SW 1271 (cell line): Measurements from ENCODE around the gene CELF1.

Experiments
- DNase-seq, 2 experiments: peaks; one replicate each; lab custom pipeline; 2025; lab: John Stamatoyannopoulos, UW

CELF1 gene

DNA sequence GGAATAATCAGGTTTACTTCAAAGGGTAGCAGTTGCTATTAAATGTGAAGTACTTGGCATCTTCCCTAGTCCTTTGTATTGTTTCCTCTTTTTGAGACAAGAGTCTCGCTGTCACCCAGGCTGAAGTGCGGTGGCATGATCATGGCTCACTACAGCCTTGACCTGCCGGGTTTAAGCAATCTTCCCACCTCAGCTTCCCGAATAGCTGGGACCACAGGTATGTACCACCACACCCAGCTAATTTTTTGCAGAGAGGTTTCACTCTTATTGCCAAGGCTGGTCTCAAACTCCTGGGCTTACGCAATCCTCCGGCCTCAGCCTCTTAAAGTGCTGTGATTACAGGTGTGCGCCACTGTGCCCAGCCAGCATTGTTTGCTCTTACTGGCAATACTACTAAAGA lies 67.8 kb downstream of the CELF1 start:
- no peak for DNase-seq

- no peak for DNase-seq
Observed at GRCh38 chr11:47483457-47483856, 69.5 kb downstream of the CELF1 start.

DNA sequence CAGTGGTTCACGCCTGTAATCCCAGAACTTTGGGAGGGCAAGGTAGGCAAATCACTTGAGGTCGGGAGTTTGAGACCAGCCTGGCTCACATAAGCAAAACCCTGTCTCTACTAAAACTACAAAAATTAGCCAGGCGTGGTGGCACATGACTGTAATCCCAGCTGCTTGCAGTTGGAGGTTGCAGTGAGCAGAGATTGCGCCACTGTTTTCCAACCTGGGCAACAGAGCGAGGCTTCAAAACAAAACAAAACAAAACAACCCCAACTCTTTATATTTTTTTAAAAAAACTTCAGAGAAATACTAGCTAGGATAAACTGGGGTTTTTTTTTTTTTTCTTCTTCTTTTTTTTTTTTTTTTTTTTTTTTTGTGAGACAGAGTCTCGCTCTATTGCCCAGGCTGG lies 72.2 kb downstream of the CELF1 start:
- no peak for DNase-seq

DNA sequence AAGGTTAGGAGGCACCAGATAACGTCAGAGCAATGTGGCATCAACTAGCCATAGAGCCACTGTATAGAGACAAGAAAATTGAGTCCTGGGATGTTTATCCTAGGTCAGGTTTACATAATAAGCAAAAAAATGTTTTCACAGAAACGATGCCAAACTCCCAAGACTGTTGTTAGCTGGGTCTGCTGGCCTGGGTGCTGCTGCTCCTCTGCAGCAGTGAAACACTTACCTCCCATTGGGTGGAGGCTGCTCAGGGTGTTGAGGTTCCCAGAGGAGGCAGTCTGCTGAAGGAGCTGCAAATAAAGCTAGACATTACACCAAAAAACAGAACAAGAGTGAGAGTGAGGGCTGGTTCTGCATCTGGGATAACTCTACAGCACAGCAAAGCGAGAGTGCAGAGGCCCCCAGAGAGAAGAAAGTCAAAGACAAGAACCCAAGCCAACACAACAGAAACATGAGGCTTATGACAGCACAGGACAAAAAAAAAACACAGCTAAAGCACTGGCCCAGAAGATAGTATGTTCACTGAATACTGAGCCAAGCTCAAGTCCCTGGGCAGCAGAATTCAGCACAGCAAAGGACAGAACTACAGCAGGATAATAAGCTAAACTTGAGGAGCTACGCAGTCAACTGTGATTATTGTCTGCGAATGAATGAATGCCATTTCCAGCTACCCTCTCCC lies 74.1 kb downstream of the CELF1 start:
- no peak for DNase-seq

DNA sequence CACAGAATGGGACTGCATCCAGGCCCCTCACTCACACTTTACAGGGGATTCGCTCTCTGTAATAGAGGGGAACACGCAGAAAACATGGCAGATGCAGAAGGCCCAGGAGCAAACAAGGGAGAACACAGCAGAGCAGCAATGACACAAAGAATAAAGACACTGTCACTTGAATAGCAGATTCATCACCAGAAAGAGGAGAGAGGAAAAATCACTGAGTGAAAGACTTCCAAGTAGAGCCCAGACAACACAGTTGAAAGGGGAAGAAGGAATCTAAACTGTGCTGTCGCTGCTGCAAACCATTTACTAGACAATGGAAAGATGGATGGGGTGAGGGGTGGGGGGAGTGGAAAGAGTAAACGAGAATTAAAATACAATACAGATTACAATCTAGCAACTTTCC lies 75.2 kb downstream of the CELF1 start:
- no peak for DNase-seq

DNA sequence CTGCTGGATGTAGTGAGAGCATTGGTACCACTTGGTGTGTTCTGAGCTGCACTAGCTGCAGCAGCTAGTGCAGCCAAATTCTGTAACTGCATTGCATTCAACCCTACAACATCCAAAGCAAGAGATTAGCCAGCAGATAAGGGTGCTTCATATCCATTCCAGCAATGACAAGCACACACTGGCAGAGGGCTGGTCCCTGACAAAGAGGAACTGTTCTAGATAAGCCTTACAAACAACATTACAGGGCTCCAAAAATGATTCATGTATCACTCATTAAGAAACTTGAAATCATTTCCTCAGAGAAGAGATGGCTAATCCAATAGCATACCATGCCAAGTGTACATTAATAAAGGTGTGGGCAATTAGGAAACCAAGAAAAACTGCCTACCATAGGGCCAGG lies 75.6 kb downstream of the CELF1 start:
- DNase-seq: no peak

- DNase-seq: no peak
Observed at GRCh38 chr11:47470671-47471070, 82.3 kb downstream of the CELF1 start.

- DNase-seq: no peak
Observed at GRCh38 chr11:47469361-47470179, 83.4 kb downstream of the CELF1 start.

- DNase-seq: no peak
Observed at GRCh38 chr11:47468598-47469214, 84.2 kb downstream of the CELF1 start.

GRCh38 chr11:47467357-47467756 lies 85.6 kb downstream of the CELF1 start:
- DNase-seq: no peak

DNA sequence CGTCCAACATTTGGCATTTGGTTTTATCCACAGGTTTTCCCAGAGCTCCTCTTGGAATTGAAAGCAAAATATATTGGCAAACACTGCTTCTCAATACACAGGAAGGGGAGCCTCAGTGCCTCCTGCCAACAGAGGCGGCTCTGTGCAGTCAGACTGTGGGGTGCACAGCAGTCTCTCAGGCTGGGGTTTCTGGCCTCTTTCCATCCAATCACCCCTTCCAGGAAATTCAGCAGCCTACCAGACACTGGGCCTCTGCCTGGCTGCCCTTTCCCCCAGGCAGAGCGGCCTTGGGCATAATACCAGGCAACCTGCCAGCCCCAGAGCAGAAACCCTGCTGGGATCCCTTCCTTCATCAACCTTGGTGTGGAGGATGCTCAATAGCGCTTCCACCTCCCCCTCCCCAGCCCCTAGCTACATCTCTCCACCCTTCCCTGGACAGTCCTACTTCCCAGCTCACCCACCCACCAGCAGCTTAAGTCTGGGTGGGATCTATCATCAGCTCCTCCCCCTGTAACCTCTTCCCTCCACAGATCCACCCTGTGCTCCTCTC lies 86.2 kb downstream of the CELF1 start:
- peak in 1 of 2 experiments; percentile 34 for DNase-seq

- DNase-seq: no peak
Observed at GRCh38 chr11:47466201-47466600, 86.7 kb downstream of the CELF1 start.

DNA sequence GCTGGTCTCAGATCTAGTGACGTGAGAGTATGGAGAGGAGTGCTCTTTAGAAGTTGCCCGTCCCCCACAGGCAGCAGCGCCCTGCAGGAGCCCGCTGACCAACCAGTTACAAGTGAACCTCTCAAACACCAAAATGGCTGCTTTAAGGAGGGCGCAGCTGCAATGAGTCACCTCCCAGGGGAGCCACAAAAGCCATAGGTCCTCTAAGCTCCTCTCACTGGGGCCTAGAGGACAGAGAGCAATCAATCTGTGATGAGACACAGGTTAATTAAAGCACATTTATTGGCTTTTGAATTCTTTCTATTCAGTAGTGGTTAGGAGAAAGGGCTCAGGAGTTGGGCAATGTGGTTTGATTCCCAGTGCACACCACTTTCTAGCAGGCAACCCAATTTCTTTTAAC lies 88.4 kb downstream of the CELF1 start:
- DNase-seq: no peak

GRCh38 chr11:47461876-47462275 lies 91.1 kb downstream of the CELF1 start:
- no peak for DNase-seq

GRCh38 chr11:47460571-47461235 lies 92.2 kb downstream of the CELF1 start:
- no peak for DNase-seq

DNA sequence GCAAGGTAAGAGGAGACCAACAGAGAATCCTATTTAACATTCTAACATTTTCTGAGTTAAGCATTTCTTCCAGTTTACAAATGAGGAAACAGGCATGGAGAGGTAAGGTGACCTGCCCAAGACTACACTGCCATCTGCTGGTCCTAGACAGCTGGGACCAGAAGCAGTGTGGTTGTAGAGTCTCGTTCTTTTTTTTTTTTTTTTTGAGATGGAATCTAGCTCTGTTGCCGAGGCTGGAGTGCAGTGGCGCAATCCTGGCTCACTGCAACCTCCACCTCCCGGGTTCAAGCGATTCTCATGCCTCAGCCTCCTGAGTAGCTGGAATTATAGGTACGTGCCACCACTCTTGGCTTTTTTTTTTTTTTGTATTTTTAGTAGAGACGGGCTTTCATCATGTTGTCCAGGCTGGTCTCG lies 98.7 kb downstream of the CELF1 start:
- DNase-seq: peak in 1 of 2 experiments; percentile 58

GRCh38 chr11:47453365-47453764 lies 99.6 kb downstream of the CELF1 start:
- DNase-seq: no peak

DNA sequence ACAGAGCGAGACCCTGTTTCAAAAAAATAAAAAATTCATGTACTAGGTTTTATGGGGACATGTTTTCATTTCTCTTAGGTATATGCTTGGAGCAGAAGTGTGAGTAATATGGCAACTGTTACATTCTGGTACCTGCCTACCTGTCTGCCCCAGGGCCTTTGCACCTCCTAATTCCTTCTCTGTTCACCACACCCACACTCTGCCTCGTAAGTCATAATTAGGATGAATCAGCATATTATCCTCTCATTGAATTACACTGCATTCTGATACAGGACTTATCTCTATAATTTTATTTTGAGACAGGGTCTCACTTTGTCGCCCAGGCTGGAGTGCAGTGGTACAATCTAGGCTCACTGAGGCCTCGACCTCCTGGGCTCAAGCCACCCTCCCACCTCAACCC lies 100.9 kb downstream of the CELF1 start:
- no peak for DNase-seq

- DNase-seq: no peak
Observed at GRCh38 chr11:47451436-47451835, 101.5 kb downstream of the CELF1 start.

GRCh38 chr11:47449541-47449940 lies 103.4 kb downstream of the CELF1 start:
- DNase-seq: no peak

- no peak for DNase-seq
Observed at GRCh38 chr11:47448566-47449427, 104.1 kb downstream of the CELF1 start, which contains the start of gene RAPSN. RAPSN (minus strand) TSS chr11:47449136; CDS start chr11:47448964, 172 bp downstream.
